ENCODE results near the gene PHF2.

PHF2 gene

GRCh38 chr9:93613174-93613573 lies 36.8 kb downstream of the PHF2 start:
- no peaks in the 10 kb centered on the region for H3K4me1 ChIP-seq (ENCODE audit: control insufficient read depth in 1 of 2, insufficient read depth in 1 of 2, low read depth in 1 of 2, low read length in 1 of 2)
- no peaks in the 10 kb centered on the region for H3K27me3 ChIP-seq
- H3K9me3 ChIP-seq: no peaks in the 10 kb centered on the region
- no peaks in the 10 kb centered on the region for H3K36me3 ChIP-seq
- TF ChIP-seq CTCF (IDR thresholded peaks at IDR 0.05): no peak
- H3K27ac ChIP-seq: no peak overlapping the region
- no peak overlapping the region for H3K4me3 ChIP-seq (ENCODE audit: low read depth in 1 of 2, low read length in 1 of 2)

DNA sequence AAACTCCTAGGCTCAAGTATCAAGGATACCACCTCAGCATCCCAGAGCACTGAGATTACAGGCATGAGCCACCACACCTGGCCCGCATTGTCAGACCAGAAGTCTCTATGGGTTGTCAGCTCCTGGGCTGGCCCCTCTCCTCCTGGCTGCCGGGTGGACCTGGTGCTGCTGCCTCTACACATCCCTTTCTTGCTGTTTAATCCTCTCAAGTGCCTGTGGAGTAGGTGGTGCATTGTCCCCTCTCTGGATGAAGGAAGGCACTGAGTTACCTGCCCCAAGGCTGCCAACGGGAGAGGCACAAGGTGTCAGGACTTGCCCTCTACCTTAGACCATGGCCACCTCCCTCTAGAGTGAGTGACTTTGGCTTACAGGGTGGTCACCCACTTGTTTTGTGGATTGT lies 37.4 kb downstream of the PHF2 start:
- Histone ChIP-seq H3K4me1 (ENCODE audit: control insufficient read depth in 1 of 2, insufficient read depth in 1 of 2, low read depth in 1 of 2, low read length in 1 of 2) (no peaks in the 10 kb centered on the region), H3K27ac (no peak overlapping the region), H3K4me3 (ENCODE audit: low read depth in 1 of 2, low read length in 1 of 2) (no peak overlapping the region), H3K36me3 (no peaks in the 10 kb centered on the region), H3K9me3 (no peaks in the 10 kb centered on the region), H3K27me3 (no peaks in the 10 kb centered on the region)
- no peak for TF ChIP-seq CTCF (IDR thresholded peaks at IDR 0.05)

DNA sequence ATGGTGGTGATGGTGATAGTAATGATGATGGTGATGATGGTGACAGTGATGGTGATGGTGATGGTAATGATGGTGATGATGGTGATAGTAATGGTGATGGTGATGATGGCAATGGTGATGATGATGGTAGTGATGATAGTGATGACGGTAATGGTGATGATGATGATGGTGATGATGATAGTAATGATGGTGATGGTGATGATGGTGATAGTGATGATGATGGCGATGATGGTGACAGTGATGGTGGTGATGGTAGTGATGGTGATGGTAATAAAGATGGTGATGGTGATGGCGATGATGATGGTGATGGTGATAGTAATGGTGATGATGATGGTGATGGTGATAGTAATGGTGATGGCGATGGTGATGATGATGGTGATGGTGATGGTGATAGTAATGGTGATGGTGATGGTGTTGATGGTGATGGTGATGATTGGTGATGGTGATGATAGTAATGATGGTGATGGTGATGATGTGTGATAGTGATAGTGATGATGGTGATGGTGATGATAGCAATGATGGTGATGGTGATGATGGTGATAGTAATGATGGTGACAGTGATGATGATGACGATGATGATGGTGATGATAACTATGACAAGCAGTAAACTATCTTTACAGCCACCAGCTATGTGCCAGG lies 38.6 kb downstream of the PHF2 start:
- H3K36me3 ChIP-seq: no peaks in the 10 kb centered on the region
- no peaks in the 10 kb centered on the region for H3K9me3 ChIP-seq
- TF ChIP-seq CTCF (IDR thresholded peaks at IDR 0.05): no peak
- H3K27me3 ChIP-seq: no peaks in the 10 kb centered on the region
- no peak overlapping the region for H3K4me3 ChIP-seq (ENCODE audit: low read depth in 1 of 2, low read length in 1 of 2)
- H3K27ac ChIP-seq: no peak overlapping the region
- H3K4me1 ChIP-seq (ENCODE audit: control insufficient read depth in 1 of 2, insufficient read depth in 1 of 2, low read depth in 1 of 2, low read length in 1 of 2): no peaks in the 10 kb centered on the region

DNA sequence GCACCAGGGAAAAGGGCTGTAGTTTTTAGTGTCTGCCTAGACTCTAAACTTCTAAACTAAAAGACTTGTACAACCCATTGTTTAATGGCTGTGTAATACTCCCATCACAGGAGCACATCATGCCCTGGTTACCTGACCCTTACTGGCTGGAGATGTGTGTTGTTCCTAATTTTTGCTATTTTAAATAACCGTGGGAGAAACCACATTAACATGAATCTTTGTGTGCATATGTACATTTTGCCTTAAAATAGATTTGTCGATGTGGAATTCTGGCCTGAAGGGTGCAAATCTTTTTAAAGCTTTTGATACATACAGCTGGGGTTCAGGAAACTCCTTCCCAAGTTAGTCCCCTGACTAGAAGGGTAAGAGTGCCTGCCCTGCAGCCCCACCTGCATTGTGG lies 39.7 kb downstream of the PHF2 start:
- H3K27ac ChIP-seq: no peak overlapping the region
- H3K4me3 ChIP-seq (ENCODE audit: low read depth in 1 of 2, low read length in 1 of 2): no peak overlapping the region
- TF ChIP-seq CTCF (IDR thresholded peaks at IDR 0.05): no peak
- no peaks in the 10 kb centered on the region for H3K4me1 ChIP-seq (ENCODE audit: control insufficient read depth in 1 of 2, insufficient read depth in 1 of 2, low read depth in 1 of 2, low read length in 1 of 2)
- H3K27me3 ChIP-seq: no peaks in the 10 kb centered on the region
- no peaks in the 10 kb centered on the region for H3K9me3 ChIP-seq
- H3K36me3 ChIP-seq: no peaks in the 10 kb centered on the region

DNA sequence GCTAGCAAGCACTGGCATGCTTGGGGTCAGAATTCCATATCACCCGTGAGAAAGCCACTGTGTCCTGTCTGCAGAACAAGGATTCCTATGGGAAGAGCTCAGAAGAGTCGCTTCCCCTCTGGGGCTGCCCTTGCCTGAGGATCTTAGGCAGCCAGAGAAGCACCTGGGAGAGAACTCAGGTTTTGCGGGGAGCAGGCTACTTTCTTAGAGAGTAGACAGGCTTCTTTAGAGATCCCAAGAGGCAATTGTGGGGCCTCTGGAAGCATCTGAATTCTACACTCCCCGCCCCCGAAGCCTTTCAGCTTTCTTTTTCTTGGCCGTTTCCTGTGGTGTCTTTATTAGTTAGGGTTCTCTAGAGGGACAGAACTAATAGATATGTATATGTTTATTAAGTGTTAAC lies 40.9 kb downstream of the PHF2 start:
- no peaks in the 10 kb centered on the region for H3K4me1 ChIP-seq (ENCODE audit: control insufficient read depth in 1 of 2, insufficient read depth in 1 of 2, low read depth in 1 of 2, low read length in 1 of 2)
- no peaks in the 10 kb centered on the region for H3K9me3 ChIP-seq
- TF ChIP-seq CTCF (IDR thresholded peaks at IDR 0.05): no peak
- H3K4me3 ChIP-seq (ENCODE audit: low read depth in 1 of 2, low read length in 1 of 2): no peak overlapping the region
- H3K36me3 ChIP-seq: no peaks in the 10 kb centered on the region
- no peak overlapping the region for H3K27ac ChIP-seq
- no peaks in the 10 kb centered on the region for H3K27me3 ChIP-seq
